HCT116 (cell line): ENCODE results near the gene SLC44A4. TPM values are rescaled to one million over a fixed set of nuclear protein-coding genes. Genes with fewer than 3 reads are reported as not detected.

Experiments
- ELF1 ChIP-seq: IDR thresholded peaks from 2 replicates; pipeline ENCODE4 v1.6.1; 2012; ENCODE audit warnings: low read depth, borderline replicate concordance
- EZH2 ChIP-seq: fragments of 200-600 bp; sonication (generic); IDR thresholded peaks from 2 replicates; pipeline ENCODE4 v1.6.1; 2017; ENCODE audit warnings: antibody characterized with exemption, mixed run types
- EZH2phosphoT487 ChIP-seq: fragments of 200-600 bp; IDR thresholded peaks from 2 replicates; pipeline ENCODE4 v1.6.1; 2018; ENCODE audit warnings: antibody characterized with exemption, borderline replicate concordance
- JUND ChIP-seq: IDR thresholded peaks from 2 replicates; pipeline ENCODE4 v1.6.1; 2012
- POLR2AphosphoS5 ChIP-seq: IDR thresholded peaks from 2 replicates; pipeline ENCODE4 v1.6.1; 2011; ENCODE audit warnings: mild to moderate bottlenecking, low read depth, low read length, moderate library complexity
- RAD21 ChIP-seq: IDR thresholded peaks from 2 replicates; pipeline ENCODE4 v1.6.1; 2012; ENCODE audit warnings: low read depth, mild to moderate bottlenecking
- SIN3A ChIP-seq: IDR thresholded peaks from 2 replicates; pipeline ENCODE4 v1.6.1; 2012; ENCODE audit warnings: low read depth
- SP1 ChIP-seq: IDR thresholded peaks from 2 replicates; pipeline ENCODE4 v1.6.1; 2012; ENCODE audit warnings: low read depth
- total RNA-seq: library from RNA; stranded (reverse); gene quantifications from one replicate; pipeline ENCODE4 v1.2.1, GENCODE V29; 2021; ENCODE audit not compliant: unreplicated experiment
- TF ChIP-seq, protein P1 (sequence below), 3 experiments: fragments of 200-600 bp in 1 of 3; sonication (generic) in 1 of 3; IDR thresholded peaks in 2 of 3; conservative IDR thresholded peaks in 1 of 3; 2 replicates each; pipeline ENCODE4 v1.5.1; 2012 to 2017; ENCODE audit warnings: low read depth in 2 of 3, low read length in 2 of 3, antibody characterized with exemption in 1 of 3, borderline replicate concordance in 1 of 3, control low read depth in 1 of 3, mild to moderate bottlenecking in 1 of 3, mixed read lengths in 1 of 3, mixed run types in 1 of 3, moderate library complexity in 1 of 3; ENCODE audit not compliant: insufficient read depth in 1 of 3
- TF ChIP-seq, protein P2 (sequence below): IDR thresholded peaks from 2 replicates; pipeline ENCODE4 v1.6.1; 2011; ENCODE audit warnings: mild to moderate bottlenecking, low read length, moderate library complexity; ENCODE audit not compliant: insufficient replicate concordance; ENCODE audit errors: extremely low read depth
- TF ChIP-seq, protein P3 (sequence below): IDR thresholded peaks from 2 replicates; pipeline ENCODE4 v1.6.1; 2012

Gene SLC44A4
- total RNA-seq, 1 experiment from 2014 or later, result 0.74 TPM

- TF ChIP-seq, protein P1, sequence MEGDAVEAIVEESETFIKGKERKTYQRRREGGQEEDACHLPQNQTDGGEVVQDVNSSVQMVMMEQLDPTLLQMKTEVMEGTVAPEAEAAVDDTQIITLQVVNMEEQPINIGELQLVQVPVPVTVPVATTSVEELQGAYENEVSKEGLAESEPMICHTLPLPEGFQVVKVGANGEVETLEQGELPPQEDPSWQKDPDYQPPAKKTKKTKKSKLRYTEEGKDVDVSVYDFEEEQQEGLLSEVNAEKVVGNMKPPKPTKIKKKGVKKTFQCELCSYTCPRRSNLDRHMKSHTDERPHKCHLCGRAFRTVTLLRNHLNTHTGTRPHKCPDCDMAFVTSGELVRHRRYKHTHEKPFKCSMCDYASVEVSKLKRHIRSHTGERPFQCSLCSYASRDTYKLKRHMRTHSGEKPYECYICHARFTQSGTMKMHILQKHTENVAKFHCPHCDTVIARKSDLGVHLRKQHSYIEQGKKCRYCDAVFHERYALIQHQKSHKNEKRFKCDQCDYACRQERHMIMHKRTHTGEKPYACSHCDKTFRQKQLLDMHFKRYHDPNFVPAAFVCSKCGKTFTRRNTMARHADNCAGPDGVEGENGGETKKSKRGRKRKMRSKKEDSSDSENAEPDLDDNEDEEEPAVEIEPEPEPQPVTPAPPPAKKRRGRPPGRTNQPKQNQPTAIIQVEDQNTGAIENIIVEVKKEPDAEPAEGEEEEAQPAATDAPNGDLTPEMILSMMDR (IDR thresholded peaks at IDR 0.05 in 2 of 3, conservative IDR thresholded peaks at IDR 0.05 in 1 of 3; ENCODE audit: borderline replicate concordance in 1 of 3, insufficient read depth in 1 of 3, low read depth in 2 of 3, low read length in 2 of 3), result no peak
- TF ChIP-seq, protein P2, sequence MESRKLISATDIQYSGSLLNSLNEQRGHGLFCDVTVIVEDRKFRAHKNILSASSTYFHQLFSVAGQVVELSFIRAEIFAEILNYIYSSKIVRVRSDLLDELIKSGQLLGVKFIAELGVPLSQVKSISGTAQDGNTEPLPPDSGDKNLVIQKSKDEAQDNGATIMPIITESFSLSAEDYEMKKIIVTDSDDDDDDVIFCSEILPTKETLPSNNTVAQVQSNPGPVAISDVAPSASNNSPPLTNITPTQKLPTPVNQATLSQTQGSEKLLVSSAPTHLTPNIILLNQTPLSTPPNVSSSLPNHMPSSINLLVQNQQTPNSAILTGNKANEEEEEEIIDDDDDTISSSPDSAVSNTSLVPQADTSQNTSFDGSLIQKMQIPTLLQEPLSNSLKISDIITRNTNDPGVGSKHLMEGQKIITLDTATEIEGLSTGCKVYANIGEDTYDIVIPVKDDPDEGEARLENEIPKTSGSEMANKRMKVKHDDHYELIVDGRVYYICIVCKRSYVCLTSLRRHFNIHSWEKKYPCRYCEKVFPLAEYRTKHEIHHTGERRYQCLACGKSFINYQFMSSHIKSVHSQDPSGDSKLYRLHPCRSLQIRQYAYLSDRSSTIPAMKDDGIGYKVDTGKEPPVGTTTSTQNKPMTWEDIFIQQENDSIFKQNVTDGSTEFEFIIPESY, result no peak
- no peak for TF ChIP-seq POLR2AphosphoS5
- TF ChIP-seq EZH2, result no peak
- TF ChIP-seq JUND, result no peak
- TF ChIP-seq ELF1, result no peak
- no peak for TF ChIP-seq SP1
- no peak for TF ChIP-seq SIN3A
- no peak for TF ChIP-seq RAD21
- no peak for TF ChIP-seq EZH2phosphoT487
- TF ChIP-seq, protein P3, sequence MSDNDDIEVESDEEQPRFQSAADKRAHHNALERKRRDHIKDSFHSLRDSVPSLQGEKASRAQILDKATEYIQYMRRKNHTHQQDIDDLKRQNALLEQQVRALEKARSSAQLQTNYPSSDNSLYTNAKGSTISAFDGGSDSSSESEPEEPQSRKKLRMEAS, result no peak
These were observed 47.9 kb downstream of the SLC44A4 start (continued) for GRCh38 chr6:31830886-31831335.
